Neural progenitor cell (in vitro differentiated cells): Measurements from ENCODE around the gene ADH7.

Experiments
- EZH2 ChIP-seq: fragments of 200-600 bp; sonication (generic); IDR thresholded peaks from 2 replicates; pipeline ENCODE4 v1.6.1; 2017; ENCODE audit warnings: antibody characterized with exemption, mild to moderate bottlenecking, moderate library complexity
- TF ChIP-seq, protein P1 (sequence below): fragments of 200-600 bp; sonication (generic); IDR thresholded peaks from 2 replicates; pipeline ENCODE4 v1.5.1; 2017; ENCODE audit warnings: antibody characterized with exemption, mild to moderate bottlenecking

DNA sequence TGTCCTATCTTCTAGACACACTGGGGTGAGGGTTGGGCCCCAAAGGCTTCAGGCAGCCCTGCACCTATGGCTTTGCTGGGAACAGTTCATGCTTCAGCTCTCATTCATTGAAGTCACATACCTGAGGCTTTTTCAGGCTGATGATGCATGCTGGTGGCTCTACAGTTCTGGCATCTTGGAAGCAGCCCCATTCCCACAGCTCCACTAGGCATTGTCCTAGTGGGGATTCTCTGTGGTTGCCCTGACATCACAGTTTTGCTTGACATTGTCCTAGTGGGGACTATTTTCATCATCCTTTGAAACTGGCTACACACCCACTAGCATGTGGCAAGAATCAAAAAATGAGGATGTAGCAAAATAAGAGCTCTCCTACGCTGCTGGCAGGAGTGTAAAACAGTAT is 38.0 kb upstream of the ADH7 start:
- TF ChIP-seq, protein P1, sequence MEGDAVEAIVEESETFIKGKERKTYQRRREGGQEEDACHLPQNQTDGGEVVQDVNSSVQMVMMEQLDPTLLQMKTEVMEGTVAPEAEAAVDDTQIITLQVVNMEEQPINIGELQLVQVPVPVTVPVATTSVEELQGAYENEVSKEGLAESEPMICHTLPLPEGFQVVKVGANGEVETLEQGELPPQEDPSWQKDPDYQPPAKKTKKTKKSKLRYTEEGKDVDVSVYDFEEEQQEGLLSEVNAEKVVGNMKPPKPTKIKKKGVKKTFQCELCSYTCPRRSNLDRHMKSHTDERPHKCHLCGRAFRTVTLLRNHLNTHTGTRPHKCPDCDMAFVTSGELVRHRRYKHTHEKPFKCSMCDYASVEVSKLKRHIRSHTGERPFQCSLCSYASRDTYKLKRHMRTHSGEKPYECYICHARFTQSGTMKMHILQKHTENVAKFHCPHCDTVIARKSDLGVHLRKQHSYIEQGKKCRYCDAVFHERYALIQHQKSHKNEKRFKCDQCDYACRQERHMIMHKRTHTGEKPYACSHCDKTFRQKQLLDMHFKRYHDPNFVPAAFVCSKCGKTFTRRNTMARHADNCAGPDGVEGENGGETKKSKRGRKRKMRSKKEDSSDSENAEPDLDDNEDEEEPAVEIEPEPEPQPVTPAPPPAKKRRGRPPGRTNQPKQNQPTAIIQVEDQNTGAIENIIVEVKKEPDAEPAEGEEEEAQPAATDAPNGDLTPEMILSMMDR: no peak
- no peak for TF ChIP-seq EZH2
